Measurements from ENCODE around the gene KCNN3. TPM values are rescaled to one million over a fixed set of nuclear protein-coding genes. Genes with fewer than 3 reads are reported as not detected.
"Not testable (repeated sequence)": the region's sequence is repeated elsewhere in the genome, so short reads cannot be mapped to it uniquely, and the experiment has no call there.

KCNN3 gene
- total RNA-seq, 1 donor from 2014 or later, result 4.3 TPM

GRCh38 chr1:154911691-154912550 is 41.8 kb upstream of the KCNN3 start:
- no peaks in the 10 kb centered on the region for H3K4me1 Mint-ChIP-seq
- TF ChIP-seq EZH2 (IDR thresholded peaks at IDR 0.05) (no peak), EZH2phosphoT487 (IDR thresholded peaks at IDR 0.05) (no peak), CTCF (IDR thresholded peaks at IDR 0.05) (no peak)
- Histone ChIP-seq H3K27ac (no peak overlapping the region), H3K79me2 (ENCODE audit: low read depth) (no peaks in the 10 kb centered on the region), H4K20me1 (ENCODE audit: low read depth) (no peaks in the 10 kb centered on the region), H3K4me1 (no peaks in the 10 kb centered on the region), H3K9me3 (ENCODE audit: low read depth) (no peaks in the 10 kb centered on the region), H3F3A (ENCODE audit: low read depth) (no peaks in the 10 kb centered on the region), H3K36me3 (no peaks in the 10 kb centered on the region), H3K9ac (no peak overlapping the region), H2AFZ (replicated peaks) (no peak overlapping the region), H3K27me3 (no peaks in the 10 kb centered on the region), H3K4me2 (no peak overlapping the region), H3K4me3 (no peak overlapping the region)
- peaks cover 5% of the 10 kb centered on the region for H3K27me3 Mint-ChIP-seq (ENCODE audit: insufficient read depth, low read depth)
- no peak overlapping the region for H3K4me3 Mint-ChIP-seq
- H3K9me3 Mint-ChIP-seq, result peaks cover 19% of the 10 kb centered on the region
- no peak for DNase-seq (ENCODE audit: low spot score)
- peaks cover 11% of the 10 kb centered on the region for H3K36me3 Mint-ChIP-seq
- H3K27ac Mint-ChIP-seq, result no peak overlapping the region

GRCh38 chr1:154910851-154911250 is 40.8 kb upstream of the KCNN3 start:
- Mint-ChIP-seq H3K27ac (no peak overlapping the region), H3K4me3 (no peak overlapping the region)

GRCh38 chr1:154908937-154909336 is 38.9 kb upstream of the KCNN3 start:
- Mint-ChIP-seq H3K4me1 (no peaks in the 10 kb centered on the region), H3K27ac (no peak overlapping the region), H3K4me3 (no peak overlapping the region), H3K9me3 (peaks cover 21% of the 10 kb centered on the region), H3K36me3 (peaks cover 5% of the 10 kb centered on the region), H3K27me3 (ENCODE audit: insufficient read depth, low read depth) (peaks cover 5% of the 10 kb centered on the region)
- TF ChIP-seq CTCF (IDR thresholded peaks at IDR 0.05) (no peak), EZH2 (IDR thresholded peaks at IDR 0.05) (no peak), EZH2phosphoT487 (IDR thresholded peaks at IDR 0.05) (no peak)
- H3K79me2 ChIP-seq (ENCODE audit: low read depth), result no peaks in the 10 kb centered on the region
- no peaks in the 10 kb centered on the region for H3K27me3 ChIP-seq
- H4K20me1 ChIP-seq (ENCODE audit: low read depth), result no peaks in the 10 kb centered on the region
- no peaks in the 10 kb centered on the region for H3K9me3 ChIP-seq (ENCODE audit: low read depth)
- DNase-seq (ENCODE audit: low spot score), result no peak
- no peak overlapping the region for H3K9ac ChIP-seq
- no peak overlapping the region for H3K4me3 ChIP-seq
- H3K4me2 ChIP-seq, result no peak overlapping the region
- no peaks in the 10 kb centered on the region for H3K4me1 ChIP-seq
- H2AFZ ChIP-seq (replicated peaks), result no peak overlapping the region
- no peaks in the 10 kb centered on the region for H3K36me3 ChIP-seq
- no peak overlapping the region for H3K27ac ChIP-seq
- no peaks in the 10 kb centered on the region for H3F3A ChIP-seq (ENCODE audit: low read depth)

More at GRCh38 chr1:154910851-154911250, 40.8 kb upstream of the KCNN3 start:
- no peak overlapping the region for H2AFZ ChIP-seq (replicated peaks)
- H3K36me3 ChIP-seq, result no peaks in the 10 kb centered on the region
- no peaks in the 10 kb centered on the region for H3F3A ChIP-seq (ENCODE audit: low read depth)
- no peaks in the 10 kb centered on the region for H3K27me3 ChIP-seq
- H3K9ac ChIP-seq, result no peak overlapping the region
- TF ChIP-seq EZH2phosphoT487 (IDR thresholded peaks at IDR 0.05), result no peak
- no peaks in the 10 kb centered on the region for H3K4me1 ChIP-seq
- H3K4me2 ChIP-seq, result no peak overlapping the region
- no peak for DNase-seq (ENCODE audit: low spot score)
- H3K4me1 Mint-ChIP-seq, result no peaks in the 10 kb centered on the region
- peaks cover 5% of the 10 kb centered on the region for H3K27me3 Mint-ChIP-seq (ENCODE audit: insufficient read depth, low read depth)
- no peak overlapping the region for H3K4me3 ChIP-seq
- no peak overlapping the region for H3K27ac ChIP-seq
- H4K20me1 ChIP-seq (ENCODE audit: low read depth), result no peaks in the 10 kb centered on the region
- no peaks in the 10 kb centered on the region for H3K9me3 ChIP-seq (ENCODE audit: low read depth)
- H3K36me3 Mint-ChIP-seq, result peaks cover 5% of the 10 kb centered on the region
- peaks cover 21% of the 10 kb centered on the region for H3K9me3 Mint-ChIP-seq
- H3K79me2 ChIP-seq (ENCODE audit: low read depth), result no peaks in the 10 kb centered on the region

- H3K36me3 Mint-ChIP-seq; H3K27ac ChIP-seq; H3K9ac ChIP-seq; H3K4me3 ChIP-seq; H2AFZ ChIP-seq (replicated peaks); H4K20me1 ChIP-seq (ENCODE audit: low read depth); H3K9me3 ChIP-seq (ENCODE audit: low read depth); H3K4me1 Mint-ChIP-seq; H3F3A ChIP-seq (ENCODE audit: low read depth); H3K4me2 ChIP-seq; H3K36me3 ChIP-seq; H3K79me2 ChIP-seq (ENCODE audit: low read depth); H3K27me3 ChIP-seq; H3K27me3 Mint-ChIP-seq (ENCODE audit: insufficient read depth, low read depth); H3K4me3 Mint-ChIP-seq; H3K4me1 ChIP-seq; H3K27ac Mint-ChIP-seq; DNase-seq (ENCODE audit: low spot score): not testable (repeated sequence)
- peaks cover 21% of the 10 kb centered on the region for H3K9me3 Mint-ChIP-seq
Observed at GRCh38 chr1:154908129-154908528, 38.0 kb upstream of the KCNN3 start.
